Measurements from ENCODE around the gene FEZ2. TPM values are rescaled to one million over a fixed set of nuclear protein-coding genes. Genes with fewer than 3 reads are reported as not detected.

Gene FEZ2
- total RNA-seq, 1 donor from 2014 or later: 54.0 TPM

- no peak for DNase-seq (ENCODE audit: low read depth in 2 of 2)
These were observed 10.4 kb downstream of the FEZ2 start for GRCh38 chr2:36587556-36587955.

- DNase-seq (ENCODE audit: low read depth in 2 of 2): no peak
These were observed 10.9 kb downstream of the FEZ2 start for GRCh38 chr2:36587101-36587500.

GRCh38 chr2:36586672-36587071 is 11.3 kb downstream of the FEZ2 start:
- no peak for DNase-seq (ENCODE audit: low read depth in 2 of 2)

- no peak for DNase-seq (ENCODE audit: low read depth in 2 of 2)
These were observed 13.7 kb downstream of the FEZ2 start for GRCh38 chr2:36584148-36584794.

GRCh38 chr2:36582951-36583350 is 15.0 kb downstream of the FEZ2 start:
- no peak for DNase-seq (ENCODE audit: low read depth in 2 of 2)

GRCh38 chr2:36582538-36582937 is 15.4 kb downstream of the FEZ2 start:
- DNase-seq (ENCODE audit: low read depth in 2 of 2): peak in 1 of 2 donors; percentile 26

- no peak for DNase-seq (ENCODE audit: low read depth in 2 of 2)
These were observed 18.7 kb downstream of the FEZ2 start for GRCh38 chr2:36579297-36579664.

GRCh38 chr2:36578343-36579296 is 19.3 kb downstream of the FEZ2 start:
- no peak for DNase-seq (ENCODE audit: low read depth in 2 of 2)

GRCh38 chr2:36577884-36578283 is 20.1 kb downstream of the FEZ2 start:
- DNase-seq (ENCODE audit: low read depth in 2 of 2): no peak

GRCh38 chr2:36574560-36574959 is 23.4 kb downstream of the FEZ2 start:
- DNase-seq (ENCODE audit: low read depth in 2 of 2): no peak

- DNase-seq (ENCODE audit: low read depth in 2 of 2): no peak
These were observed 24.8 kb downstream of the FEZ2 start for GRCh38 chr2:36573165-36573564.

GRCh38 chr2:36572719-36573059 is 25.3 kb downstream of the FEZ2 start:
- DNase-seq (ENCODE audit: low read depth in 2 of 2): no peak

GRCh38 chr2:36572054-36572718 is 25.8 kb downstream of the FEZ2 start:
- DNase-seq (ENCODE audit: low read depth in 2 of 2): no peak

GRCh38 chr2:36570416-36570815 is 27.6 kb downstream of the FEZ2 start:
- no peak for DNase-seq (ENCODE audit: low read depth in 2 of 2)

- no peak for DNase-seq (ENCODE audit: low read depth in 2 of 2)
These were observed 28.6 kb downstream of the FEZ2 start for GRCh38 chr2:36569267-36569856.

GRCh38 chr2:36568516-36569246 is 29.3 kb downstream of the FEZ2 start:
- peak; percentile 56 to 90 for DNase-seq (ENCODE audit: low read depth in 2 of 2)

- DNase-seq (ENCODE audit: low read depth in 2 of 2): no peak
These were observed 30.1 kb downstream of the FEZ2 start for GRCh38 chr2:36567711-36568408.

GRCh38 chr2:36566887-36567286 is 31.1 kb downstream of the FEZ2 start:
- no peak for DNase-seq (ENCODE audit: low read depth in 2 of 2)

GRCh38 chr2:36565712-36566111 is 32.3 kb downstream of the FEZ2 start:
- DNase-seq (ENCODE audit: low read depth in 2 of 2): peak in 1 of 2 donors; percentile 63

GRCh38 chr2:36564377-36564930 is 33.5 kb downstream of the FEZ2 start:
- peak; percentile 61 to 63 for DNase-seq (ENCODE audit: low read depth in 2 of 2)
